Activated CD8-positive, alpha-beta memory T cell treated with anti-CD3 and anti-CD28 coated beads, Interleukin-2, amount 50 U/mL, for 4 hours (primary cell): ENCODE data around the gene FEV.

ENCODE experiments used
- DNase-seq: peaks from one replicate; pipeline ENCODE4 v3.0.0-alpha.2; 2020

The FEV gene

GRCh38 chr2:218985021-218985324, at the start of gene FEV:
Gene FEV (minus strand): TSS chr2:218985184. CDS start chr2:218985075, 109 bp downstream.
- DNase-seq = no peak

- DNase-seq = no peak
Measured at GRCh38 chr2:219032051-219032745, 47.2 kb upstream of the FEV start.

- DNase-seq = no peak
Measured at GRCh38 chr2:219031005-219031738, 46.2 kb upstream of the FEV start.

- no peak for DNase-seq
Measured at GRCh38 chr2:219030177-219030940, 45.4 kb upstream of the FEV start.

- peak; percentile 76 for DNase-seq
Measured at GRCh38 chr2:219029829-219030165, 44.8 kb upstream of the FEV start.

GRCh38 chr2:219028996-219029828, 44.2 kb upstream of the FEV start:
- DNase-seq = no peak

GRCh38 chr2:219028141-219028540, 43.2 kb upstream of the FEV start:
- DNase-seq = no peak

GRCh38 chr2:219027511-219028055, 42.6 kb upstream of the FEV start:
- DNase-seq = no peak

- no peak for DNase-seq
Measured at GRCh38 chr2:219026946-219027345, 42.0 kb upstream of the FEV start.

- no peak for DNase-seq
Measured at GRCh38 chr2:219025637-219026585, 40.9 kb upstream of the FEV start.

- no peak for DNase-seq
Measured at GRCh38 chr2:219024059-219024458, 39.1 kb upstream of the FEV start.

GRCh38 chr2:219023045-219023605, 38.1 kb upstream of the FEV start:
- no peak for DNase-seq

- DNase-seq = no peak
Measured at GRCh38 chr2:219022616-219023015, 37.6 kb upstream of the FEV start.

GRCh38 chr2:219022041-219022440, 37.1 kb upstream of the FEV start:
- no peak for DNase-seq

- no peak for DNase-seq
Measured at GRCh38 chr2:219021591-219021990, 36.6 kb upstream of the FEV start.

GRCh38 chr2:219020604-219021365, 35.8 kb upstream of the FEV start:
- no peak for DNase-seq

- no peak for DNase-seq
Measured at GRCh38 chr2:219019436-219019835, 34.5 kb upstream of the FEV start.

GRCh38 chr2:219018726-219019125, 33.7 kb upstream of the FEV start:
- DNase-seq = no peak

GRCh38 chr2:219018286-219018685, 33.3 kb upstream of the FEV start:
- no peak for DNase-seq

- no peak for DNase-seq
Measured at GRCh38 chr2:219017201-219017931, 32.4 kb upstream of the FEV start.
